DND-41 (cell line): Measurements from ENCODE around the gene QSER1.

Experiments used
- ATAC-seq: fragments of 200-7000 bp; cut with Tn5 transposase; 3 replicates; pipeline ENCODE4 v1.9.1; 2021; ENCODE audit warnings: low read depth; ENCODE audit not compliant: insufficient read depth
- DNase-seq: peaks from one replicate; pipeline ENCODE4 v3.0.0-alpha.2; 2020
- H2AFZ ChIP-seq: 2 replicates; pipeline ENCODE4 v1.6.0; 2012; ENCODE audit warnings: low read depth, low read length
- H3K27ac ChIP-seq: 2 replicates; pipeline ENCODE4 v1.5.1; 2012; ENCODE audit warnings: low read length, inconsistent platforms
- H3K27me3 ChIP-seq: fragments of 200-600 bp; sonication (generic); 2 replicates; pipeline ENCODE4 v1.6.0; 2012; ENCODE audit warnings: low read length, mild to moderate bottlenecking, inconsistent platforms; ENCODE audit not compliant: insufficient read depth, poor library complexity
- H3K36me3 ChIP-seq: 2 replicates; pipeline ENCODE4 v1.5.1; 2012; ENCODE audit warnings: low read length, inconsistent platforms; ENCODE audit not compliant: insufficient read depth
- H3K4me1 ChIP-seq: 2 replicates; pipeline ENCODE4 v1.5.1; 2012; ENCODE audit warnings: mild to moderate bottlenecking, low read length; ENCODE audit not compliant: insufficient read depth
- H3K4me2 ChIP-seq: 2 replicates; pipeline ENCODE4 v1.6.0; 2012; ENCODE audit warnings: mild to moderate bottlenecking, moderate library complexity, low read length, inconsistent platforms; ENCODE audit not compliant: insufficient read depth
- H3K4me3 ChIP-seq, 2 experiments: fragments of 200-600 bp in 1 of 2; shearing (Covaris generic) in 1 of 2; 2 replicates each; pipeline ENCODE4 v1.5.1; 2012 to 2016; ENCODE audit warnings: inconsistent platforms in 2 of 2, low read length in 2 of 2, mild to moderate bottlenecking in 2 of 2, low read depth in 1 of 2, moderate library complexity in 1 of 2
- H3K79me2 ChIP-seq: 2 replicates; pipeline ENCODE4 v1.6.0; 2012; ENCODE audit warnings: low read length, inconsistent platforms; ENCODE audit not compliant: insufficient read depth
- H3K9ac ChIP-seq: 2 replicates; pipeline ENCODE4 v1.6.0; 2012; ENCODE audit warnings: low read depth, mild to moderate bottlenecking, inconsistent platforms, low read length, moderate library complexity
- H3K9me3 ChIP-seq: 2 replicates; pipeline ENCODE4 v1.5.1; 2012; ENCODE audit warnings: low read length, moderate library complexity, mild to moderate bottlenecking, inconsistent platforms; ENCODE audit not compliant: insufficient read depth, severe bottlenecking
- H4K20me1 ChIP-seq: 2 replicates; pipeline ENCODE4 v1.6.0; 2012; ENCODE audit warnings: low read length; ENCODE audit not compliant: insufficient read depth
- CTCF ChIP-seq: IDR thresholded peaks from 2 replicates; pipeline ENCODE4 v1.5.1; 2012; ENCODE audit warnings: borderline replicate concordance, low read length, moderate library complexity, mild to moderate bottlenecking; ENCODE audit not compliant: poor library complexity, severe bottlenecking; ENCODE audit errors: extremely low read depth
- EZH2 ChIP-seq: IDR thresholded peaks from 3 replicates; pipeline ENCODE4 v1.6.1; 2012; ENCODE audit warnings: borderline replicate concordance, low read depth, mild to moderate bottlenecking, moderate library complexity, low read length, inconsistent platforms; ENCODE audit not compliant: severe bottlenecking

QSER1 gene

GRCh38 chr11:32913445-32913844, 20.8 kb downstream of the QSER1 start:
- TF ChIP-seq EZH2 (no peak), CTCF (no peak)
- H3K4me3 ChIP-seq, result no peak overlapping the region
- H2AFZ ChIP-seq, result no peak overlapping the region
- DNase-seq, result no peak
- H3K27ac ChIP-seq, result no peak overlapping the region
- peaks cover 32% of the 10 kb centered on the region; the same call in 1 of the 2 replicates for H4K20me1 ChIP-seq
- H3K4me2 ChIP-seq, result no peak overlapping the region
- H3K79me2 ChIP-seq, result peaks cover 95% of the 10 kb centered on the region
- no peaks in the 10 kb centered on the region for H3K4me1 ChIP-seq
- ATAC-seq, result no peak
- no peak overlapping the region for H3K9ac ChIP-seq
- no peaks in the 10 kb centered on the region for H3K27me3 ChIP-seq
- H3K36me3 ChIP-seq, result peaks cover 12% of the 10 kb centered on the region; the same call in 1 of the 2 replicates
- H3K9me3 ChIP-seq, result no peaks in the 10 kb centered on the region

- DNase-seq (no peak), ATAC-seq (no peak)
- H3K27me3 ChIP-seq, result no peaks in the 10 kb centered on the region
- peaks cover 12% of the 10 kb centered on the region; the same call in 1 of the 2 replicates for H3K36me3 ChIP-seq
- H3K4me1 ChIP-seq, result no peaks in the 10 kb centered on the region
- H3K4me2 ChIP-seq, result no peak overlapping the region
- no peaks in the 10 kb centered on the region for H3K9me3 ChIP-seq
- no peak overlapping the region for H3K4me3 ChIP-seq
- H3K27ac ChIP-seq, result no peak overlapping the region
- H3K9ac ChIP-seq, result no peak overlapping the region
- H4K20me1 ChIP-seq, result peaks cover 29% of the 10 kb centered on the region; the same call in 1 of the 2 replicates
- no peak overlapping the region for H2AFZ ChIP-seq
- no peak for TF ChIP-seq EZH2
- TF ChIP-seq CTCF, result no peak
- H3K79me2 ChIP-seq, result peaks cover 95% of the 10 kb centered on the region
These were observed 23.8 kb downstream of the QSER1 start for GRCh38 chr11:32916361-32916760.

- Histone ChIP-seq H3K9ac (no peak overlapping the region), H3K9me3 (no peaks in the 10 kb centered on the region), H3K36me3 (peaks cover 7% of the 10 kb centered on the region; the same call in 1 of the 2 replicates), H3K27me3 (no peaks in the 10 kb centered on the region), H3K27ac (no peak overlapping the region), H3K79me2 (peaks cover 95% of the 10 kb centered on the region), H3K4me2 (no peak overlapping the region), H3K4me3 (no peak overlapping the region), H3K4me1 (no peaks in the 10 kb centered on the region), H4K20me1 (peaks cover 25% of the 10 kb centered on the region; the same call in 1 of the 2 replicates), H2AFZ (no peak overlapping the region)
- ATAC-seq, result no peak
- DNase-seq, result no peak
- TF ChIP-seq CTCF (no peak), EZH2 (no peak)
These were observed 24.4 kb downstream of the QSER1 start for GRCh38 chr11:32916994-32917393.

- Histone ChIP-seq H4K20me1 (peaks cover 19% of the 10 kb centered on the region; the same call in 1 of the 2 replicates), H3K9me3 (no peaks in the 10 kb centered on the region), H3K79me2 (peaks cover 92% of the 10 kb centered on the region), H3K27me3 (no peaks in the 10 kb centered on the region), H3K4me1 (no peaks in the 10 kb centered on the region), H3K9ac (no peak overlapping the region), H3K4me3 (no peak overlapping the region), H2AFZ (no peak overlapping the region), H3K36me3 (peaks cover 4% of the 10 kb centered on the region; the same call in 1 of the 2 replicates), H3K27ac (no peak overlapping the region), H3K4me2 (no peak overlapping the region)
- ATAC-seq (no peak), DNase-seq (no peak)
- TF ChIP-seq CTCF, result no peak
- TF ChIP-seq EZH2, result no peak
These were observed 25.8 kb downstream of the QSER1 start for GRCh38 chr11:32918427-32918826.
